GM12865 (cell line): ENCODE results near the gene CACNA1E.

Source experiments
- DNase-seq: peaks from one replicate; pipeline ENCODE4 v3.0.0; 2010; ENCODE audit warnings: low read depth
- H3K4me3 ChIP-seq: 2 replicates; pipeline ENCODE4 v1.5.1; 2011; ENCODE audit warnings: mild to moderate bottlenecking, low read depth, low read length, control low read depth
- CTCF ChIP-seq: IDR thresholded peaks from 2 replicates; pipeline ENCODE4 v1.5.1; 2011; ENCODE audit warnings: low read length, control low read depth, low read depth, inconsistent platforms; ENCODE audit not compliant: insufficient read depth; ENCODE audit errors: missing control alignments

The CACNA1E gene

GRCh38 chr1:181680332-181680731 lies 197.0 kb downstream of the CACNA1E start:
- H3K4me3 ChIP-seq, result no peak overlapping the region
- DNase-seq, result no peak
- TF ChIP-seq CTCF, result no peak

GRCh38 chr1:181680871-181681270 lies 197.6 kb downstream of the CACNA1E start:
- DNase-seq, result no peak
- no peak for TF ChIP-seq CTCF
- H3K4me3 ChIP-seq, result no peak overlapping the region

- DNase-seq, result no peak
- no peak for TF ChIP-seq CTCF
- H3K4me3 ChIP-seq, result no peak overlapping the region
These were observed 201.9 kb downstream of the CACNA1E start for GRCh38 chr1:181685211-181685610.

GRCh38 chr1:181701891-181702290 lies 218.6 kb downstream of the CACNA1E start:
- no peak for DNase-seq
- TF ChIP-seq CTCF, result no peak
- no peak overlapping the region for H3K4me3 ChIP-seq

- DNase-seq, result no peak
- TF ChIP-seq CTCF, result no peak
These were observed 221.2 kb downstream of the CACNA1E start for GRCh38 chr1:181704546-181704945.

GRCh38 chr1:181711820-181712219 lies 228.5 kb downstream of the CACNA1E start:
- DNase-seq, result no peak

More at GRCh38 chr1:181704546-181704945, 221.2 kb downstream of the CACNA1E start:
- H3K4me3 ChIP-seq, result no peak overlapping the region

More at GRCh38 chr1:181711820-181712219, 228.5 kb downstream of the CACNA1E start:
- TF ChIP-seq CTCF, result no peak
- no peak overlapping the region for H3K4me3 ChIP-seq
